Ovary (tissue), 3 donors: Measurements from ENCODE around the gene CEACAM8.

Source experiments
- EP300 ChIP-seq: sonication (generic); formaldehyde crosslinking; IDR thresholded peaks from one replicate; pipeline ENCODE4 v1.6.1; 2017; ENCODE audit warnings: antibody characterized with exemption
- POLR2A ChIP-seq: fragments of 450-650 bp; IDR thresholded peaks from one replicate; pipeline ENCODE4 v1.6.1; 2017; ENCODE audit warnings: antibody characterized with exemption, mild to moderate bottlenecking, moderate library complexity
- TF ChIP-seq, protein P1 (sequence below), 3 donors: fragments of 450-650 bp in 2 of 3; fragments of 200-600 bp in 1 of 3; IDR thresholded peaks; one replicate each; pipeline versions ENCODE4 v1.5.1 to v1.8.0; 2016 to 2022; ENCODE audit warnings: antibody characterized with exemption in 3 of 3, mild to moderate bottlenecking in 1 of 3
- donor health status: DM: no; HTN: no; CAD: no.

- TF ChIP-seq, protein P1, sequence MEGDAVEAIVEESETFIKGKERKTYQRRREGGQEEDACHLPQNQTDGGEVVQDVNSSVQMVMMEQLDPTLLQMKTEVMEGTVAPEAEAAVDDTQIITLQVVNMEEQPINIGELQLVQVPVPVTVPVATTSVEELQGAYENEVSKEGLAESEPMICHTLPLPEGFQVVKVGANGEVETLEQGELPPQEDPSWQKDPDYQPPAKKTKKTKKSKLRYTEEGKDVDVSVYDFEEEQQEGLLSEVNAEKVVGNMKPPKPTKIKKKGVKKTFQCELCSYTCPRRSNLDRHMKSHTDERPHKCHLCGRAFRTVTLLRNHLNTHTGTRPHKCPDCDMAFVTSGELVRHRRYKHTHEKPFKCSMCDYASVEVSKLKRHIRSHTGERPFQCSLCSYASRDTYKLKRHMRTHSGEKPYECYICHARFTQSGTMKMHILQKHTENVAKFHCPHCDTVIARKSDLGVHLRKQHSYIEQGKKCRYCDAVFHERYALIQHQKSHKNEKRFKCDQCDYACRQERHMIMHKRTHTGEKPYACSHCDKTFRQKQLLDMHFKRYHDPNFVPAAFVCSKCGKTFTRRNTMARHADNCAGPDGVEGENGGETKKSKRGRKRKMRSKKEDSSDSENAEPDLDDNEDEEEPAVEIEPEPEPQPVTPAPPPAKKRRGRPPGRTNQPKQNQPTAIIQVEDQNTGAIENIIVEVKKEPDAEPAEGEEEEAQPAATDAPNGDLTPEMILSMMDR (IDR thresholded peaks at IDR 0.05) = no peak
- TF ChIP-seq POLR2A (no peak), EP300 (no peak)
Measured at GRCh38 chr19:42553292-42554045, 41.3 kb downstream of the CEACAM8 start.
